LNCaP clone FGC (cell line): ENCODE data around the gene TTN.
A peak's percentile ranks its signal among the peaks of the same experiment; 100 is the strongest.

ENCODE experiments used
- DNase-seq: peaks from one replicate; pipeline ENCODE4 v3.0.0-alpha.2; 2011; ENCODE audit warnings: low read depth
- H3K4me3 ChIP-seq: 2 replicates; pipeline ENCODE4 v1.5.1; 2011; ENCODE audit warnings: mild to moderate bottlenecking, low read depth, low read length, control low read depth
- CTCF ChIP-seq: IDR thresholded peaks from 2 replicates; pipeline ENCODE4 v1.5.1; 2012; ENCODE audit warnings: mild to moderate bottlenecking; ENCODE audit not compliant: control insufficient read depth, insufficient read depth; ENCODE audit errors: extremely low read depth

Gene TTN

DNA sequence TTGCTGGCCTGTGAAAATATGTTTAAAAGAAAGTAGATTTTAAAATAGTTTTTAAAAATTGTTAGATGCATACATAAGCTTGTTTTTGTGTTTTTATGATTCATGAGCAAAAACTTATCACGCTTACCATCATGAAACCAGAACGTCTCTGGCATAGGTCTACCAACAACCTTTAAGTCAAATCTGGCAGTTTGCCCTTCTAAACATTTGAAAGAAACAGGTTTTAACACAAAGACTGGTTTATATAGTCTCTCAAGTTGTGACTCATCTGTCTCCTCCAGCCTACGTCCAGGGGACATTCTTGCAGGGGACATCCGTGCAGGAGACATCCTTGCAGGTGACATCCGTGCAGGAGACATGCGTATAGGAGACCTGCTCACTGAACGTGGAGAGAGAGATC is 29.6 kb downstream of the TTN start:
- no peak overlapping the region for H3K4me3 ChIP-seq
- DNase-seq, result peak; percentile 8
- TF ChIP-seq CTCF, result no peak

GRCh38 chr2:178776751-178777150 is 30.5 kb downstream of the TTN start:
- TF ChIP-seq CTCF, result no peak
- no peak for DNase-seq
- H3K4me3 ChIP-seq, result no peak overlapping the region

DNA sequence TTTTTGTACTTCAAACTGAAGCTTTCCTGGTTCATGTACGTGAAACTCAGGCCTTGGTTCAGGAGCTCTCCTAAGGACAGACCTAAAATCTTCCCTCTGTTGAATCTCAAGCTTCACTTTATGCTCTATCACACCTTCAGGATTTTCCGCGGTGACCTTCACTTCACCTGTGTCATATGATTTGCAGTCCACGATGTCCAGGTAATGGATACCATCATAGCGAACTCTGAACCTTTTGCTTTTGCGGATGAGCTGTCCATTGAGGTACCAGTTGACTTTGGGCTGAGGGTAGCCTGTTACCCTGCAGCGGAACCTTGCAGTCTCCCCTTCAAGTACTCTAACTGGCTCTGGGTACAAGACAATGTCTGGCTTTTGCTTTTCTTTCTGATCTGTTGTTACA is 31.2 kb downstream of the TTN start:
- TF ChIP-seq CTCF, result no peak

GRCh38 chr2:178770518-178770917 is 36.7 kb downstream of the TTN start:
- no peak for DNase-seq
- TF ChIP-seq CTCF, result no peak
- H3K4me3 ChIP-seq, result no peak overlapping the region

More for the DNA sequence above, 31.2 kb downstream of the TTN start:
- H3K4me3 ChIP-seq, result no peak overlapping the region
- DNase-seq, result no peak

DNA sequence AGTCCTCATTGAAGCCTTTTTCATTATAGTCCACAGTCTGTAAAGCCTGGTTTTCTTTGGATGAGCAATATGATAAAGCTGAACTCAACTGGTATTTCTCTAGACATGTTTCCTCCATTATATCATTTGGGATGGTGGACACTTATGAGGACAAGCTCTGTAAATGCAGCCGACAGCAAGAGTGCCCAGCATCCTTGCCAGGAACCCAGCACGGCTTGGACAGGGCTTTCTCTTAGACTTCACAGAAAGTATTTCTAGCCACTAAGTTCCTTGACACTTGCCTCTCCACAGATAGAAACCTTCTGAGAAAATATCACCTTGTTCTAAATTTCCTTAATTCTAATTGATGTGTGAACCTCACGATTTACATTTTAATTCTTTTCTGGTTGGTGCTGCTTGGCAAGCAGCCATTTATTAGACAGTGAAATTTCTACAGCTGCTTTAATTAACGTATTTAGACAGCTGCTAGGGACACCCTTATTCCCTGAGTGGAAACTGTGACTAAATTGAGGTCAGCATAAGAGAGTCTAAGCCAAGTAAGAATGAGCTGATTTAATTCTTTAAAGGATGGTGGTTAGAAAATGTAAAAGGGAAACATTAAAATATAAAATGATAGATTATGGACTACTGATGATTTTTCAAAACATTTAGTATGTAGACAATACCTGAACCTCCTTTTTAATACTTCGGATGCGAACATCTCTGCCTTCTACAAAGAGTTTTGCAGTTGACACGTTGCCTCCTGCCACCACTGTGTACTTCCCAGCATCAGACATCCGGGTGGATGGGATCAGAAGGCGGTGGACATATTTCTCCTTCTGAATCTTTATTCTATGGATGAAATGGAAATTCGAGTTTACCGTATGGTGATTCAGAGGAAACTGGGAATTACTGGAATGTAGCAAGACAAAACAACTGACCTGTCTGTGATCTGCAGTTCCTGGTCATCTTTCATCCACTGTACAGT is 39.8 kb downstream of the TTN start:
- no peak overlapping the region for H3K4me3 ChIP-seq
- DNase-seq, result no peak
- no peak for TF ChIP-seq CTCF

- DNase-seq, result peak; percentile 43
- H3K4me3 ChIP-seq, result no peak overlapping the region
These were observed 43.1 kb downstream of the TTN start for GRCh38 chr2:178764097-178764496.

More at GRCh38 chr2:178764097-178764496, 43.1 kb downstream of the TTN start:
- TF ChIP-seq CTCF, result no peak
